K562 (cell line): ENCODE measurements around the gene CHPF. TPM values are rescaled to one million over a fixed set of nuclear protein-coding genes. Genes with fewer than 3 reads are reported as not detected.

Experiments
- ATAC-seq: fragments of 200-7000 bp; cut with Tn5 transposase; 3 replicates; pipeline ENCODE4 v1.9.1; 2020; ENCODE audit warnings: moderate library complexity
- BruUV-seq: library from RNA; stranded (reverse); fragments of 400-500 nt; replicated peaks from 2 replicates; lab custom pipeline; 2021; lab: Mats Ljungman, UMichigan
- CTCF ChIA-PET: fragments of 300-600 bp; formaldehyde crosslinking; extraction: SDS; loops from one replicate; lab custom pipeline; 2021; ENCODE audit warnings: low intra/inter-chr PET ratio; lab: Yijun Ruan, JAX
- POLR2A ChIA-PET: fragments of 300-600, 350-650 bp; sonication (Branson Sonifier 250); formaldehyde crosslinking; extraction: SDS; loops from one replicate; lab custom pipeline; 2021; ENCODE audit warnings: antibody characterized with exemption, inconsistent platforms; lab: Yijun Ruan, JAX
- DNase-seq, 4 experiments: peaks; one replicate each; pipeline versions ENCODE4 v3.0.0 to v3.0.0-alpha.2; 2011 to 2018; ENCODE audit warnings: low spot score in 3 of 4, mixed read lengths in 3 of 4; ENCODE audit errors: extremely low read depth in 1 of 4
- FAIRE-seq: peaks from 2 replicates; lab custom pipeline; 2011; peaks lifted over from hg19 to GRCh38; lab: Jason Lieb, UNC
- H2AFZ ChIP-seq: 2 replicates; pipeline ENCODE4 v1.6.0; 2011; ENCODE audit warnings: low read depth, low read length, control low read depth, inconsistent platforms
- H3K27ac ChIP-seq: fragments of 200-600 bp; 3 replicates; pipeline ENCODE4 v1.8.0; 2011; ENCODE audit warnings: low read depth, mild to moderate bottlenecking, control low read depth, inconsistent platforms, low read length, moderate library complexity, mixed read lengths; ENCODE audit errors: extremely low read depth
- H3K27me3 ChIP-seq, 2 experiments: fragments of 300-600 bp in 1 of 2; 2 replicates in 1 of 2; 3 replicates in 1 of 2; pipeline versions ENCODE4 v1.6.0 to v1.8.0; 2011; ENCODE audit warnings: inconsistent platforms in 2 of 2, low read length in 2 of 2, mild to moderate bottlenecking in 1 of 2, mixed read lengths in 1 of 2, moderate library complexity in 1 of 2; ENCODE audit not compliant: control insufficient read depth in 2 of 2, insufficient read depth in 2 of 2
- H3K36me3 ChIP-seq: fragments of 300-600 bp; 3 replicates; pipeline ENCODE4 v1.8.0; 2011; ENCODE audit warnings: mild to moderate bottlenecking, low read length, inconsistent platforms; ENCODE audit not compliant: control insufficient read depth, insufficient read depth
- H3K4me1 ChIP-seq, 2 experiments: fragments of 200-600 bp in 1 of 2; replicated peaks in 1 of 2; 2 replicates in 1 of 2; 3 replicates in 1 of 2; pipeline versions ENCODE4 v1.5.1 to v1.8.0; 2011; ENCODE audit warnings: inconsistent platforms in 2 of 2, low read length in 2 of 2, mild to moderate bottlenecking in 1 of 2, mixed read lengths in 1 of 2, moderate library complexity in 1 of 2; ENCODE audit not compliant: control insufficient read depth in 2 of 2, insufficient read depth in 2 of 2
- H3K4me2 ChIP-seq: 2 replicates; pipeline ENCODE4 v1.6.1; 2011; ENCODE audit warnings: low read length, control low read depth, inconsistent platforms, mixed read lengths; ENCODE audit not compliant: insufficient read depth
- H3K4me3 ChIP-seq: fragments of 200-600 bp; sonication (generic), shearing (Covaris generic); 2 replicates; pipeline ENCODE4 v1.5.1; 2016; ENCODE audit warnings: control low read depth, inconsistent platforms
- H3K79me2 ChIP-seq: fragments of 200-600 bp; 3 replicates; pipeline ENCODE4 v1.8.0; 2011; ENCODE audit warnings: low read length, inconsistent platforms; ENCODE audit not compliant: control insufficient read depth, insufficient read depth
- H3K9ac ChIP-seq, 2 experiments: 2 replicates each; pipeline versions ENCODE4 v1.6.0 to v1.6.1; 2011; ENCODE audit warnings: low read depth in 2 of 2, low read length in 2 of 2, control low read depth in 1 of 2, inconsistent platforms in 1 of 2, mild to moderate bottlenecking in 1 of 2, mixed read lengths in 1 of 2; ENCODE audit not compliant: insufficient read depth in 1 of 2
- H3K9me1 ChIP-seq: one replicate; pipeline ENCODE4 v1.6.0; 2011; ENCODE audit warnings: inconsistent platforms, mild to moderate bottlenecking, low read length, moderate library complexity; ENCODE audit not compliant: control insufficient read depth, insufficient read depth
- H3K9me3 ChIP-seq: replicated peaks from 2 replicates; pipeline ENCODE4 v1.5.1; 2011; ENCODE audit warnings: low read depth, low read length, inconsistent platforms; ENCODE audit not compliant: control insufficient read depth, insufficient read depth
- H4K20me1 ChIP-seq: replicated peaks from 2 replicates; pipeline ENCODE4 v1.6.1; 2011; ENCODE audit warnings: low read length, inconsistent platforms, mixed read lengths; ENCODE audit not compliant: control insufficient read depth, insufficient read depth
- CTBP1 ChIP-seq: fragments of 450-650 bp; IDR thresholded peaks from 2 replicates; pipeline ENCODE4 v1.6.1; 2016; ENCODE audit warnings: borderline replicate concordance
- CXXC5 ChIP-seq: fragments of 250-450 bp; sonication (Bioruptor Pico); IDR thresholded peaks from 2 replicates; pipeline ENCODE4 v1.8.0; 2022; ENCODE audit warnings: inconsistent platforms, mild to moderate bottlenecking, moderate library complexity
- ETV1 ChIP-seq: fragments of 450-650 bp; conservative IDR thresholded peaks from 2 replicates; pipeline ENCODE4 v1.6.1; 2016; ENCODE audit warnings: missing genetic modification characterization, control low read depth, low read depth, missing compliant biosample characterization
- ETV6 ChIP-seq, 3 experiments: fragments of 150-350 bp in 1 of 3; sonication (generic) in 1 of 3; formaldehyde crosslinking in 1 of 3; IDR thresholded peaks; 2 replicates each; pipeline versions ENCODE4 v1.6.1 to v1.8.0; 2014 to 2022; ENCODE audit warnings: borderline replicate concordance in 2 of 3, low read depth in 2 of 3, antibody characterized with exemption in 1 of 3, low read length in 1 of 3, mild to moderate bottlenecking in 1 of 3, missing genetic modification reagents in 1 of 3
- GATA2 ChIP-seq: sonication (generic); formaldehyde crosslinking; IDR thresholded peaks from 2 replicates; pipeline ENCODE4 v1.4.0; 2020; ENCODE audit warnings: mild to moderate bottlenecking, missing genetic modification reagents
- KLF1 ChIP-seq: fragments of 450-650 bp; IDR thresholded peaks from 2 replicates; pipeline ENCODE4 v1.6.1; 2016; ENCODE audit warnings: missing genetic modification characterization, missing compliant biosample characterization
- NEUROD1 ChIP-seq: fragments of 150-350 bp; IDR thresholded peaks from 2 replicates; pipeline ENCODE4 v1.6.1; 2014; ENCODE audit warnings: borderline replicate concordance, low read length, low read depth; ENCODE audit not compliant: partially characterized antibody
- NR2C2 ChIP-seq, 2 experiments: fragments of 200-800 bp in 1 of 2; sonication (Bioruptor generic) in 1 of 2; sonication (generic) in 1 of 2; formaldehyde crosslinking in 1 of 2; IDR thresholded peaks; 2 replicates each; pipeline versions ENCODE4 v1.6.1 to v1.8.0; 2016 to 2022; ENCODE audit warnings: mild to moderate bottlenecking in 1 of 2, missing compliant biosample characterization in 1 of 2, missing genetic modification characterization in 1 of 2, missing genetic modification reagents in 1 of 2
- SMARCA4 ChIP-seq: fragments of 450-650 bp; IDR thresholded peaks from 2 replicates; pipeline ENCODE4 v1.6.1; 2016
- THRA ChIP-seq: fragments of 450-650 bp; IDR thresholded peaks from 2 replicates; pipeline ENCODE4 v1.6.1; 2017; ENCODE audit warnings: mild to moderate bottlenecking, moderate library complexity
- USF1 ChIP-seq: sonication (generic); formaldehyde crosslinking; IDR thresholded peaks from 2 replicates; pipeline ENCODE4 v1.9.0; 2022; ENCODE audit warnings: mild to moderate bottlenecking, missing genetic modification reagents
- ZEB2 ChIP-seq: fragments of 450-650 bp; IDR thresholded peaks from 2 replicates; pipeline ENCODE4 v1.6.1; 2016
- ZNF644 ChIP-seq: fragments of 200-800 bp; sonication (Bioruptor generic); IDR thresholded peaks from 2 replicates; pipeline ENCODE4 v1.6.1; 2016; ENCODE audit warnings: low read depth, missing genetic modification characterization, missing compliant biosample characterization
- WGBS: fragments of 100-300 bp; shearing (Covaris generic); methylation state at CpG from one replicate; pipeline ENCODE4 v1.1.6; 2016; ENCODE audit warnings: low coverage, mixed read lengths; ENCODE audit not compliant: insufficient coverage; ENCODE audit errors: missing lambda C conversion rate; 5-methylcytosine and 5-hydroxymethylcytosine counted together
- in situ Hi-C: fragments of 300-500 bp; cut with MboI; formaldehyde crosslinking; loops from 4 replicates; pipeline ENCODE4 v1.15.0; 2018; ENCODE audit warnings: inconsistent platforms, mixed read lengths
- intact Hi-C: fragments of 100-400 bp; cut with micrococcal nuclease; formaldehyde crosslinking; loops from 2 replicates; pipeline ENCODE4 v1.14.2; 2022
- polyA plus RNA-seq, 8 experiments: library from polyadenylated mRNA; depleted of rRNA in 4 of 8; stranded (reverse) in 5 of 8; unstranded in 3 of 8; fragments of >200 nt; fragmentation: Nextera tagmentation in 2 of 8; fragmentation: Illumina TruSeq in 1 of 8; extraction: Ambion mirVana in 2 of 8; extraction: Trizol in 1 of 8; gene quantifications; 2 replicates each; pipeline versions ENCODE4 v1.2.1 to v1.2.3, GENCODE V29; 2011 to 2014; ENCODE audit warnings: inconsistent platforms in 1 of 8, missing spikeins in 1 of 8
- total RNA-seq, 7 experiments: library from RNA; depleted of rRNA in 6 of 7; stranded (reverse); fragments of >200 nt in 6 of 7; fragmentation: Illumina TruSeq in 2 of 7; extraction: Trizol in 2 of 7; gene quantifications; 2 replicates each; pipeline versions ENCODE4 v1.2.1 to v1.2.3, GENCODE V29; 2011 to 2021; ENCODE audit warnings: low replicate concordance in 1 of 7
- TF ChIP-seq, protein P1 (sequence below): fragments of 450-650 bp; conservative IDR thresholded peaks from 2 replicates; pipeline ENCODE4 v1.6.1; 2016; ENCODE audit warnings: missing genetic modification characterization, low read depth, mild to moderate bottlenecking, missing compliant biosample characterization, moderate library complexity
- TF ChIP-seq, protein P2 (sequence below): fragments of 200-800 bp; sonication (Bioruptor generic); IDR thresholded peaks from 2 replicates; pipeline ENCODE4 v1.6.1; 2017; ENCODE audit warnings: missing genetic modification characterization, missing compliant biosample characterization

The CHPF gene
- total and polyA plus RNA-seq, 9 of the 15 experiments (the other 6 are each of a cell fraction or from before 2014, with no cell fraction given) = 0.15 to 57.2 (median 7.9) TPM

- intact Hi-C loops (loop anchor here (1.0 kb wide), 3 partner anchors 15 to 49 kb away; partner anchors contain the start of gene GMPPA), in situ Hi-C loops (loop anchor here (5.0 to 10.0 kb wide), 2 partner anchors 33 to 51 kb away; no protein-coding TSS in a partner anchor)
- BruUV-seq = no TSS peak
- H3K27ac ChIP-seq = peak overlapping the region; percentile 71
- H3K4me3 ChIP-seq = no peak overlapping the region; the same call in 1 of the 2 replicates
- ATAC-seq = peak; percentile 76
- peak overlapping the region; percentile 74 for H3K4me2 ChIP-seq
- H2AFZ ChIP-seq = no peak overlapping the region
- H3K9me1 ChIP-seq = no peaks in the 10 kb centered on the region
- DNase-seq = peak; percentile 68 to 93 (median 80)
- ChIA-PET CTCF (no interaction called here), POLR2A (interaction anchor here (0.7 to 1.2 kb wide), 5 partner anchors 27 to 137 kb away, joined by 3 to 4 read pairs (median 3); partner anchors contain the start of gene GMPPA)
- H3K27me3 ChIP-seq = no peaks in the 10 kb centered on the region
- 2% methylated on average over 7 of the region's 9 CpGs for WGBS
- peaks cover 79% of the 10 kb centered on the region for H3K79me2 ChIP-seq
- no peaks in the 10 kb centered on the region for H4K20me1 ChIP-seq
- no peaks in the 10 kb centered on the region for H3K9me3 ChIP-seq
- peaks cover 29% of the 10 kb centered on the region; the same call in 2 of the 3 replicates for H3K36me3 ChIP-seq
- H3K9ac ChIP-seq = peak overlapping the region; percentile 58 to 83
- H3K4me1 ChIP-seq = peaks cover 84 to 91% of the 10 kb centered on the region in 2 experiments
- FAIRE-seq = peak; percentile 98
- TF ChIP-seq ZNF644 (0 out of 2 replicates have a peak, but pooled peaks have one; percentile 63), ZEB2 (peak; percentile 47; the same call in 1 of the 2 replicates), CXXC5 (peak; percentile 74), KLF1 (tag) (no peak), NEUROD1 (peak; percentile 58), GATA2 (CRISPR knock-in tag) (peak; percentile 74; the same call in 1 of the 2 replicates), THRA (no peak), CTBP1 (peak; percentile 98), USF1 (CRISPR knock-in tag) (no peak), SMARCA4 (peak; percentile 93), ETV1 (tag) (peak; percentile 53), ETV6 (IDR thresholded peaks at IDR 0.05; ENCODE audit: borderline replicate concordance in 1 of 2, low read depth in 2 of 2, low read length in 1 of 2) (0 out of 4 replicates have a peak, but pooled peaks of 1 of the 2 experiments have one; percentile 49), ETV6 (CRISPR knock-in tag; IDR thresholded peaks at IDR 0.05; ENCODE audit: borderline replicate concordance) (no peak), NR2C2 (CRISPR knock-in tag; IDR thresholded peaks at IDR 0.05) (no peak), NR2C2 (tag; IDR thresholded peaks at IDR 0.05) (0 out of 2 replicates have a peak, but pooled peaks have one; percentile 50)
- TF ChIP-seq, protein P1, sequence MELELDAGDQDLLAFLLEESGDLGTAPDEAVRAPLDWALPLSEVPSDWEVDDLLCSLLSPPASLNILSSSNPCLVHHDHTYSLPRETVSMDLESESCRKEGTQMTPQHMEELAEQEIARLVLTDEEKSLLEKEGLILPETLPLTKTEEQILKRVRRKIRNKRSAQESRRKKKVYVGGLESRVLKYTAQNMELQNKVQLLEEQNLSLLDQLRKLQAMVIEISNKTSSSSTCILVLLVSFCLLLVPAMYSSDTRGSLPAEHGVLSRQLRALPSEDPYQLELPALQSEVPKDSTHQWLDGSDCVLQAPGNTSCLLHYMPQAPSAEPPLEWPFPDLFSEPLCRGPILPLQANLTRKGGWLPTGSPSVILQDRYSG (tag) = no peak
- TF ChIP-seq, protein P2, sequence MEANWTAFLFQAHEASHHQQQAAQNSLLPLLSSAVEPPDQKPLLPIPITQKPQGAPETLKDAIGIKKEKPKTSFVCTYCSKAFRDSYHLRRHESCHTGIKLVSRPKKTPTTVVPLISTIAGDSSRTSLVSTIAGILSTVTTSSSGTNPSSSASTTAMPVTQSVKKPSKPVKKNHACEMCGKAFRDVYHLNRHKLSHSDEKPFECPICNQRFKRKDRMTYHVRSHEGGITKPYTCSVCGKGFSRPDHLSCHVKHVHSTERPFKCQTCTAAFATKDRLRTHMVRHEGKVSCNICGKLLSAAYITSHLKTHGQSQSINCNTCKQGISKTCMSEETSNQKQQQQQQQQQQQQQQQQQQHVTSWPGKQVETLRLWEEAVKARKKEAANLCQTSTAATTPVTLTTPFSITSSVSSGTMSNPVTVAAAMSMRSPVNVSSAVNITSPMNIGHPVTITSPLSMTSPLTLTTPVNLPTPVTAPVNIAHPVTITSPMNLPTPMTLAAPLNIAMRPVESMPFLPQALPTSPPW (CRISPR knock-in tag) = peak; percentile 96
Measured at GRCh38 chr2:219525533-219526232, 17.9 kb downstream of the CHPF start.
